ENCODE measurements around the gene RPP30.
"Not testable (repeated sequence)": the region's sequence is repeated elsewhere in the genome, so short reads cannot be mapped to it uniquely, and the experiment has no call there.

Gene RPP30

GRCh38 chr10:90939648-90940047 is 67.9 kb downstream of the RPP30 start:
- DNase-seq (ENCODE audit: low read depth): no peak
- TF ChIP-seq CTCF (conservative IDR thresholded peaks at IDR 0.05; ENCODE audit: low read depth, low read length): no peak
- no peak overlapping the region for H3K4me3 ChIP-seq (ENCODE audit: low read depth, low read length)

- not testable (repeated sequence) for DNase-seq (ENCODE audit: low read depth); H3K4me3 ChIP-seq (ENCODE audit: low read depth, low read length)
Measured at GRCh38 chr10:90942980-90943379, 71.2 kb downstream of the RPP30 start.

- H3K4me3 ChIP-seq (ENCODE audit: low read depth, low read length): no peak overlapping the region
- no peak for TF ChIP-seq CTCF (conservative IDR thresholded peaks at IDR 0.05; ENCODE audit: low read depth, low read length)
Measured at GRCh38 chr10:90944749-90945148, 73.0 kb downstream of the RPP30 start.

GRCh38 chr10:90945491-90946070 is 73.8 kb downstream of the RPP30 start:
- H3K4me3 ChIP-seq (ENCODE audit: low read depth, low read length): no peak overlapping the region
- TF ChIP-seq CTCF (conservative IDR thresholded peaks at IDR 0.05; ENCODE audit: low read depth, low read length): no peak
- no peak for DNase-seq (ENCODE audit: low read depth)

More at GRCh38 chr10:90944749-90945148, 73.0 kb downstream of the RPP30 start:
- no peak for DNase-seq (ENCODE audit: low read depth)

- TF ChIP-seq CTCF (conservative IDR thresholded peaks at IDR 0.05; ENCODE audit: low read depth, low read length): no peak
- DNase-seq (ENCODE audit: low read depth): peak; percentile 65
- no peak overlapping the region for H3K4me3 ChIP-seq (ENCODE audit: low read depth, low read length)
Measured at GRCh38 chr10:90947030-90947960, 75.5 kb downstream of the RPP30 start.
